ENCODE measurements around the gene BSN. TPM values are rescaled to one million over a fixed set of nuclear protein-coding genes. Genes with fewer than 3 reads are reported as not detected.

BSN gene
- total RNA-seq, 4 donors from 2014 or later, result 0.04 to 0.59 (median 0.15) TPM

GRCh38 chr3:49668414-49668797, 114.1 kb downstream of the BSN start:
- no peak for DNase-seq (ENCODE audit: low spot score in 2 of 2)
- Histone ChIP-seq H3K4me3 (no peak overlapping the region), H3K27ac (no peak overlapping the region), H3K4me1 (peaks cover 4% of the 10 kb centered on the region), H3K36me3 (no peaks in the 10 kb centered on the region), H3K9me3 (no peaks in the 10 kb centered on the region), H3K27me3 (no peaks in the 10 kb centered on the region)
- TF ChIP-seq POLR2AphosphoS5 (IDR thresholded peaks at IDR 0.05) (no peak), EP300 (IDR thresholded peaks at IDR 0.05) (no peak), CTCF (IDR thresholded peaks at IDR 0.05) (no peak)
- 20% methylated on average over 5 of the region's 5 CpGs for WGBS

- WGBS, result 44% methylated on average over 5 of the region's 5 CpGs
- Histone ChIP-seq H3K27me3 (no peaks in the 10 kb centered on the region), H3K9me3 (no peaks in the 10 kb centered on the region), H3K4me1 (peaks cover 7% of the 10 kb centered on the region), H3K4me3 (no peak overlapping the region), H3K36me3 (no peaks in the 10 kb centered on the region), H3K27ac (no peak overlapping the region)
- TF ChIP-seq CTCF (IDR thresholded peaks at IDR 0.05) (no peak), EP300 (IDR thresholded peaks at IDR 0.05) (no peak)
- no peak for DNase-seq (ENCODE audit: low spot score in 2 of 2)
Measured at GRCh38 chr3:49668861-49669260, 114.6 kb downstream of the BSN start.

- peaks cover 9% of the 10 kb centered on the region for H3K4me1 ChIP-seq
- WGBS, result 50% methylated on average over 1 of the region's 3 CpGs
- H3K36me3 ChIP-seq, result no peaks in the 10 kb centered on the region
- H3K27me3 ChIP-seq, result no peaks in the 10 kb centered on the region
- H3K9me3 ChIP-seq, result no peaks in the 10 kb centered on the region
- no peak for DNase-seq (ENCODE audit: low spot score in 2 of 2)
- no peak overlapping the region for H3K4me3 ChIP-seq
- H3K27ac ChIP-seq, result no peak overlapping the region
- TF ChIP-seq EP300 (IDR thresholded peaks at IDR 0.05) (no peak), POLR2A (IDR thresholded peaks at IDR 0.05) (no peak), POLR2AphosphoS5 (IDR thresholded peaks at IDR 0.05) (no peak), CTCF (IDR thresholded peaks at IDR 0.05) (no peak)
Measured at GRCh38 chr3:49669352-49669751, 115.1 kb downstream of the BSN start.

GRCh38 chr3:49670940-49671290, 116.6 kb downstream of the BSN start:
- 66% methylated on average over 6 of the region's 6 CpGs for whole genome bisulfite sequencing
- Histone ChIP-seq H3K9me3 (no peaks in the 10 kb centered on the region), H3K4me1 (peaks cover 21% of the 10 kb centered on the region), H3K36me3 (peaks cover 5% of the 10 kb centered on the region), H3K4me3 (no peak overlapping the region), H3K27ac (no peak overlapping the region), H3K27me3 (no peaks in the 10 kb centered on the region)
- no peak for TF ChIP-seq POLR2A (IDR thresholded peaks at IDR 0.05)
- no peak for TF ChIP-seq CTCF (IDR thresholded peaks at IDR 0.05)
- TF ChIP-seq POLR2AphosphoS5 (IDR thresholded peaks at IDR 0.05), result no peak
- TF ChIP-seq EP300 (IDR thresholded peaks at IDR 0.05), result no peak
- no peak for DNase-seq (ENCODE audit: low spot score in 2 of 2)

- no peaks in the 10 kb centered on the region for H3K27me3 ChIP-seq
- 45% methylated on average over 11 of the region's 11 CpGs for WGBS
- TF ChIP-seq POLR2AphosphoS5 (IDR thresholded peaks at IDR 0.05), result no peak
- TF ChIP-seq POLR2A (IDR thresholded peaks at IDR 0.05), result no peak
- peak; percentile 65 to 80 for TF ChIP-seq CTCF (IDR thresholded peaks at IDR 0.05)
- no peak for TF ChIP-seq EP300 (IDR thresholded peaks at IDR 0.05)
- H3K36me3 ChIP-seq, result peaks cover 12% of the 10 kb centered on the region
- H3K9me3 ChIP-seq, result no peaks in the 10 kb centered on the region
- no peak overlapping the region for H3K27ac ChIP-seq
- peaks cover 21% of the 10 kb centered on the region for H3K4me1 ChIP-seq
- no peak overlapping the region for H3K4me3 ChIP-seq
- no peak for DNase-seq (ENCODE audit: low spot score in 2 of 2)
Measured at GRCh38 chr3:49671291-49672288, 117.3 kb downstream of the BSN start.

All from suprapubic skin (tissue), 4 donors.